Ureter (tissue), 1 donor: Measurements from ENCODE around the gene MRPL21. TPM values are rescaled to one million over a fixed set of nuclear protein-coding genes. Genes with fewer than 3 reads are reported as not detected.

Experiments used
- DNase-seq: peaks from one replicate; pipeline ENCODE4 v3.0.0-alpha.2; 2020; ENCODE audit warnings: low spot score
- total RNA-seq: library from RNA; stranded (reverse); gene quantifications from one replicate; pipeline ENCODE4 v1.2.4, GENCODE V29; 2023
- donor health status: DM: yes; HTN: yes; CAD: no.

Gene MRPL21
- total RNA-seq, 1 donor from 2014 or later: 57.5 TPM

DNA sequence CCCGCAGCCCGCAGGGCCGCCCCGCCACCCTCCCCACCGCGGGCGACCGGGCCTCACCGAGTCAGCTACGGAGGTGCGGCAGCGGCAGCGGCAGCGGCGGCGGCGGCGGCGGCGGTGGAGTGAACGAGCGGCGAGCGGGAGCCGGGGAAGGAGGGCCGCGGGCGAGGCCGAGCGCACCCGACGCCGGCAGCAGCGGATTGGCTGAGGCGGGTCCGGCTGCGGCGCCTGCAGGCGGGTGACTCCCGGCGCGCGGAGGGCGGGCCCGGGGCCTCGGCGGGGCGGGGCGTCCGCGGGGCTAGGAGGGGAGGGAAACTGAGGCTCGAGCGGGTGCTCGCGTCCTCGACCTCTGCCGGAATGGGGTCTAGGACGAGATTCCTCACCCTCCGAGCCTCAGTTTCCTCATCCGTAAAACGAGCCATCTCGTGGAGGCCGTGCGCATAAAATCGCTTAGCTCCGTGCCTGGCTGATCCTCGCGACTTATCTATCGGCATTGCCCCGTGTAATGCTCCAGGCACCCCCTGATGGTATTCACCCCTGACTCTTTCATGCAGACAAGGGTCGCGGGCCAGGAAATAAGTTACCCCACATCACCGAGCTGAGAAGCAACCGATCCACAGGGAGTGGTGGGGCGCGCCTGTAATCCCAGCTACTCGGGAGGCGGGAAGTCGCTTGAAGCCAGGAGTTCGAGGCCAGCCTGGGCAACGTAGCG lies 61.8 kb downstream of the MRPL21 start, which contains the start of gene CPT1A:
Gene CPT1A, minus strand, starts transcription at position 199 of the 709 bp plus-strand sequence. CDS start 26,442 bp downstream, outside the sequence.
- peak; percentile 76 for DNase-seq

Other genes with a start within 250 kb of the MRPL21 start
- 0.65 TPM for gene GAL, start 219.3 kb downstream of the MRPL21 start, total RNA-seq
- 7.7 TPM for gene TESMIN, start 152.3 kb downstream of the MRPL21 start, total RNA-seq
- 33.3 TPM for gene CPT1A, start 61.9 kb downstream of the MRPL21 start, total RNA-seq
- gene IGHMBP2, start 59 bp upstream of the MRPL21 start, total RNA-seq: 31.5 TPM
- gene MRGPRD, start 77.2 kb upstream of the MRPL21 start, total RNA-seq: not detected
- gene MRGPRF, start 109.4 kb upstream of the MRPL21 start, total RNA-seq: 75.2 TPM
- 27.9 TPM for gene TPCN2, start 145.1 kb upstream of the MRPL21 start, total RNA-seq